GM10266 (cell line): ENCODE measurements around the gene XNDC1N.

ENCODE experiments used
- DNase-seq: peaks from one replicate; pipeline ENCODE4 v3.0.0; 2012; ENCODE audit errors: extremely low spot score
- TF ChIP-seq, protein P1 (sequence below): IDR thresholded peaks from 2 replicates; pipeline ENCODE4 v1.5.1; 2012; ENCODE audit warnings: mild to moderate bottlenecking, low read depth; ENCODE audit not compliant: control insufficient read depth, insufficient read depth; ENCODE audit errors: missing control alignments

The XNDC1N gene

DNA sequence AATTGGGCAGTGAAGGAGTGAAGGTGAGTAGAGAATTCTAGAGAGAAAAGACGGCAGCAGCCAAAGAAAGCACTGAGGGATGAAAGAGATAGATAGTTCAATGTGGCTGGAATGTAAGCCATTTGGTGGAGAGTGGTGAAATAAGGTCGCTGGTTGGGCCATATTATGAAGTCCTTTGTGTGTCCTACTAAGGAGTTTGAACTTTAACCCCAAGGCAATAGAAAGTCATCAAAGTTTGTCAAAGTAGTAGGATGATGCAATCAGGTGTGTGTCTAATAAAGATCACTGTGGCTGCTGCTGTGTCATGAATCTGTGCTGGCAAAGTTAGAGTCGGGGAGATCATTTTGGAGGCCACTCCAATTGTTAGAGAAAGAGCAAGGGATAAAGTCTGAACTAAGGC, 19.1 kb upstream of the XNDC1N start:
- no peak for DNase-seq
- TF ChIP-seq, protein P1, sequence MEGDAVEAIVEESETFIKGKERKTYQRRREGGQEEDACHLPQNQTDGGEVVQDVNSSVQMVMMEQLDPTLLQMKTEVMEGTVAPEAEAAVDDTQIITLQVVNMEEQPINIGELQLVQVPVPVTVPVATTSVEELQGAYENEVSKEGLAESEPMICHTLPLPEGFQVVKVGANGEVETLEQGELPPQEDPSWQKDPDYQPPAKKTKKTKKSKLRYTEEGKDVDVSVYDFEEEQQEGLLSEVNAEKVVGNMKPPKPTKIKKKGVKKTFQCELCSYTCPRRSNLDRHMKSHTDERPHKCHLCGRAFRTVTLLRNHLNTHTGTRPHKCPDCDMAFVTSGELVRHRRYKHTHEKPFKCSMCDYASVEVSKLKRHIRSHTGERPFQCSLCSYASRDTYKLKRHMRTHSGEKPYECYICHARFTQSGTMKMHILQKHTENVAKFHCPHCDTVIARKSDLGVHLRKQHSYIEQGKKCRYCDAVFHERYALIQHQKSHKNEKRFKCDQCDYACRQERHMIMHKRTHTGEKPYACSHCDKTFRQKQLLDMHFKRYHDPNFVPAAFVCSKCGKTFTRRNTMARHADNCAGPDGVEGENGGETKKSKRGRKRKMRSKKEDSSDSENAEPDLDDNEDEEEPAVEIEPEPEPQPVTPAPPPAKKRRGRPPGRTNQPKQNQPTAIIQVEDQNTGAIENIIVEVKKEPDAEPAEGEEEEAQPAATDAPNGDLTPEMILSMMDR = no peak

DNA sequence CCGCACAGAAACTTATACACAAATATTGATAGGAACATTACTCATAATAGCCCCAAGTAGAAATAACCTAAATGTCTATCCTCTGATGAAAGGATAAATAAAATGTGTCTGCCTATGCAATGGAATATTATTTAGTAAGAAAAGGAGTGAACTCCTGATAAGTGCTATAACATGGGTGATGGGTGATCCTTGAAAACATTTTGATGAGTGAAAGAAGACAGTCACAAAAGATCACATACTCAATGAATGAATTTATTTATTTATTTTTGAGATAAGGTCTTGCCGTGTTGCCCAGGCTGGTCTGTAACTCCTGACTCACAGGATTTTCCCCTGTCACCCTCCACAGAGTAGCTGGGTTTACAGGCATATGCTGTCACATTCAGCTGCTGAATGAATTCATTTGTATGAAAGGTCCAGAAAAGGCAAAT, 17.8 kb upstream of the XNDC1N start:
- TF ChIP-seq, protein P1 = no peak
- DNase-seq = no peak

- TF ChIP-seq, protein P1 = no peak
- no peak for DNase-seq
These were observed 12.3 kb upstream of the XNDC1N start for GRCh38 chr11:71940561-71941219.

GRCh38 chr11:71937826-71938225, 9.4 kb upstream of the XNDC1N start:
- TF ChIP-seq, protein P1 = no peak
- no peak for DNase-seq

GRCh38 chr11:71936825-71937224, 8.4 kb upstream of the XNDC1N start:
- TF ChIP-seq, protein P1 = no peak
- no peak for DNase-seq

DNA sequence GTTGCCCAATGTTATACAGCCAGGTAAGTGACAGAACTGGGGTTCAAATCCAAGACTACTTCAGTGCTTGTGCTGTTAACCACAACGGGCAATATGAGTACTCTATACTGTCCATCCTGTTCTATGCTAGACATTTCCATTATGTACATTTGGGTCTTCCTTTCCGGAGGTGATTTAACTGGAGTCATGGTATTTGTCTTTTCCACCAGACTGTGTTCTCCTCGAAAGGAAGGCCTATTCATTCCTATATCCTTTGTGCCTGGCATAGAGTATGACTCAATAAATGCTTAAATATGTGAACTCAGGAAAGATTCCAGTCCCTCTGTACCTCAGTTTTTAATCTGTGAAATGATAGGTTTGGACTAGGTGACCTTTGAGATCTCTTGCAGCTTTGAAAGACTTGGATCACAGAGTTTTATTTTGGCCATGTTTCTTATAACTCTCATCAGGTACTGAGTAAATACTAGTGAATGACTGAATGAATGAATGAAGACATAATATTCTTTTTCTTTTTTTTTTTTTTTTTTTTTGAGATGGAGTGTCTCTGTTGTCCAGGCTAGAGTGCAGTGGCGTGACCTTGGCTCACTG, 7.0 kb upstream of the XNDC1N start:
- DNase-seq = no peak
- TF ChIP-seq, protein P1 = no peak

GRCh38 chr11:71934213-71934612, 5.8 kb upstream of the XNDC1N start:
- TF ChIP-seq, protein P1 = no peak
- DNase-seq = no peak
